ENCODE data around the gene HSPB8.

The HSPB8 gene, protein sequence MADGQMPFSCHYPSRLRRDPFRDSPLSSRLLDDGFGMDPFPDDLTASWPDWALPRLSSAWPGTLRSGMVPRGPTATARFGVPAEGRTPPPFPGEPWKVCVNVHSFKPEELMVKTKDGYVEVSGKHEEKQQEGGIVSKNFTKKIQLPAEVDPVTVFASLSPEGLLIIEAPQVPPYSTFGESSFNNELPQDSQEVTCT

DNA sequence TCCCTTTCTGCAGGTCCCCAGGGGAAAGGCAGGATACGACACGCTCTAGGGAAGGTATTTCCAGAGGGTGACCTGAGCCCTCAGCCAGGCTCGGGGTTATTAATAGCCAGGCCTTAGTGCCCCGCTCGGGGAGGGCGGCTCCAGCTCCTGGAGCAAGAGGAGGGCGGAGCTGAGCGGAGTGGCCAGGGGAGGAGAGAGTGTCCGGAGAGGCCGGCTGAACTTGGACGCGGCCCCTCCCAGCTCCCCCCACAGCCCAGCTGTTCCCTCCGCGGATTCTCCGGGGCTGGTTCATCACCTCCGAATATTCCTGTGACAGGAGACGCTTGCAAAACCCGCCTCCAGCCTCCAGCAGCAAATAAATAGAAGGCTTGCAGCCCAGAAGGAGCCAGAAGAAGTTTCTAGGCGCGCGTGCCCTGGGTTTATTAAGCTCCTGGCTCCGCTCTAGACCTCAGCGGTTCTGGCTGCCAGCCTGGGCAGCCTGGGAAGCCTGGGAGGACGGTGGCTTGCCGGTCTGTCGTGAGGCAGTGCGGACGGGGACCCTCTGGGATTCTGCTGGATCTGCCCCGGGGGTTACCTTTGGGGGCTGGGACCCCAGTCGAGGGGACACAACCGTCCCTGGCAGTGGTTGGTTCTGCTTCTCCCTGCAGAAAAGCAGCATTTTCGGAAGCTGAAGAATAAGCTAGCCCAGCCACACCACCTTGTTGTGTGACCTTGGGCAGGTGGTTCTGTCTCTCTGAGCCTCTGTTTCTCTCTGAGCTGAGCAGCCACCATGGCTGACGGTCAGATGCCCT lies at the start of gene HSPB8:
TSS of gene HSPB8 (plus strand) at position 388 of the 791 bp plus-strand sequence. CDS start at position 770, 382 bp downstream.
- no peak for DNase-seq

DNA sequence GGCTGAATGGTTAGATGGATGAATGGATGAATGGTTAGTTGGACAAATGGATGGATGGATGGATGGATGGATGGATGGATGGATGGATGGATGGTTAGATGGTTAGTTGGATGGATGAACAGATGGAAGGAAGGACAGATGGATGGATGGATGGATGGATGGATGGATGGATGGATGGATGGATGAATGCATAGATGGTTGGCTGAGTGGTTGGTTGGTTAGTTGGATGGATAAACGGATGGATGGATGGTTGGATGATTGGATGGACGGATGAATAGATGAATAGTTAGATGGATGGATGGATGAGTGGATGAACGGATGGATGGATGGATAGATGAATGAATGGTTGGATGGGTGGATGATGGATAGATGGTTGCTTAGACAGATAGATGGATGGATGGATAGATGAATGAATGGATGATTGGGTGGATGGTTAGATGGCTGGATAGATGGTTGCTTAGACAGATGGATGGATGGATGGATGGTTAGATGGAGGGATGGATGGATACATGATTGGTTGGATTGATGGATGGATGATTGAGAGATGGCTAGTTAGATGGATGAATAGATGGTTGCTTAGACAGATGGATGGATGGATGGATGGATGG lies 48.8 kb upstream of the HSPB8 start:
- DNase-seq = no peak

DNA sequence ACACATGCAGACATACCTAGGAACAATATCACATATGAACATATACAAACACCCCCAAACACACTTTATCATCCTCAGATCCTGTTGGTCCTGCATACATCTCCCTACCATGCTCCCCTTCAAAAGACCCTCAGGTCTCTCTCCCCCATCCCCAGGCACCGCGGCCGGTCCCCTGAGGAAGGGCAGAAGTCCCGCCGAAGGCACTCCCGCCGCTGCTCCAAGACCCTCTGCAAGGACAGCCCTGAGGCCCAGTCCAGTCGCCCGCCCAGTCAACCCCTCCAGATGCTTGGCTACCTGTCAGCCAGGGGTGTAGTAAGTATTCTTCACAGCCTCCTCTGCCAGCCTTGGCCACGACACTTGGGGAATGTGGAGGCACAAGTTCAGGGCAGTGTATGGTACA lies 48.2 kb upstream of the HSPB8 start:
- DNase-seq = no peak

DNA sequence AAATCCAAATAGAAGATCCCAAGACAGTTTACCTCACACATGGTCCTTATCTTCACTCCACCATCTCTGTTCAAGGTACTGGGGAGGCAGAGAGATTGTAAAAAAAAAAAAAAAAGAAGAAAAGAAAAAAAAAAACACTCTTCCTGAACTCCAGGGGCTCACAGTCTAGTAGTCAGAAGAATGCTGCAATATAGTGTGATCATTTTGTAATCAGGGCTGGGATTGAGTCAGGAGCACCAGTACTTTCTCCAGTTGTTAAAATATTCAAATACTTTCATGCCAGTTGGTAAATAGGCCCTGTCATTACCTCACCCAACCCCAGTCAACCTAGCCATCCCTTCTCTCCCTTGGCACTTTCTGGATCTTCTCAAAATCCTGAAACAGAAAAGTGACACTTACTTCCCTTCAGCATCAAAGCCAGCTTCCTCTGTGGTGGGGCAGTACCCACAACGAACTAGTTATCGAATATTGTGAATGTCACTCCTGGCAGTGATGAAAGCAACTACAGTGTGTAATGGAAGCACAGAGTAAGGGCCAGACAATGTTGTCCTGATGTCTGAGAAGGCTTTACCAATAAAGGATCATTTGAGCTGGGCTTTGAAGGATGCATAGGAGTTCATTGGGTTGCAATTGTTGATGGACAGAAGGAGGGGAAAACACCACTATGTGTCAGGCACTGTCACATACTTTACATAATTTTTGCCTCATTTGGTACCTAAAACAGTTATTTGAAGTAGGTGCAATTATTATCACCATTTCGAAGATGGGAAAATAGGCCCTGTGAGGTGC lies 44.3 kb upstream of the HSPB8 start:
- no peak for DNase-seq

DNA sequence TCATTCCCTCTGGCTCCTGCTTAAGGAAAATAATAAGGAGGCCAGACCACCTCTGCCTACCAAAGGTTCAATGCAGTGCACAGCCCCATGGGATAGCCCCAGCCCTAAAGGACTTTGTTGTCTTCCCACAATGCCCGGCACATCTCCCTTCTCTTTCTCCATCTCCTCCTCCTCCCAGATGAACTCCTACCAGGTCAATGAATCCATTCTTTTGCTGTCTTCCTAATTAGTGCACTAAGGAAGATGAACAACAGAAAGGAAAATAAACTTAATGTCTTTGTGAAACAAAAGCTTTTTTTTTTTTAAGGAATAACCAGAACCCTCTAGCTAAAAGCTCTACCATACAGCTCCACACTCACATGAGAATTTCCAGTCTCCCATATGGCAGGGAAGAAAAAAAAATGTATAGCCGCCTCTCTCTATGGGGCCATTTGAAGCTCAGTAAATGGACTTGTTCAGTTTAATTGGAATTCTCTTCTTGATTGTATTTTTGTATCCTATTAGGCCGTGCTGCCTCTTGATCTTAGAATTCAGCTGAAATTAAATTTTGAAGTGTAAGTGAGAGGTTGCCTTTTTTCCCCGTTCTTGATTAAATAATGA lies 41.8 kb upstream of the HSPB8 start:
- no peak for DNase-seq

DNA sequence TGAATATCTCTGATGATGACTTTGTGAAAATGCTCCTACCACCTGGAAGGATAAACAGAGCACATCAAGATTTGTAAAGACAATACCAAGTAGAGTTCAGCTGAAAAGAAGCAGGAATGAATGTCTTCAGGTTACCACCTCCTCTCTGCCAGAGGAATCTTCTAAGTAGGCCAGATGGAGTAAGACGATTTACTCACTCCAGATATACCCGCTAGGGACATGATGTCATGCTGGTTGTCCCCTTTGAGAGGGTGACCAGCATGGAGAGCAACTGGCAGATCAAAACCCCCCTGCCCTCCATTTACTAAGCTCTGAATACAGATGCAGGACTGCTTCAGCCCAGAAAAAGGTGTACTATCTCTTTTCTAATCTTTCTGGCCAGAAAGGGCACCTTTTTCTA lies 39.3 kb upstream of the HSPB8 start:
- no peak for DNase-seq

DNA sequence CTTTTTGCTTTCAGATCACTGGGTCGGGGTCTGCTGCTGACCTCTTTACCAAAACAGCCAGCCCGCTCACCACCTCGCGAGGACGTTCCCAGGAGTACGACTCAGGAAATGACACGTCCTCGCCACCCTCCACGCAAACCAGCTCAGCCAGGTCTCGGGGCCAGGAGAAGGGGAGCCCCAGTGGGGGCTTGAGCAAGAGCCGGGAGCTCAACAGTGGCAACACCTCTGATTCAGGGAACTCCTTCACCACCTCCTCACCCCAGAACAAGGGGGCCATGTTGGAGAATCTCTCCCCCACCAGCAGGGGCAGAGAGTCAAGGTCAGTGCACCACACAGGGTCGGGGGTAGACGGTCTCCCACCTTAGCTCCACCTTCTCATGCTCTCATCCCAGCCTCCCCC lies 33.4 kb upstream of the HSPB8 start:
- no peak for DNase-seq

DNA sequence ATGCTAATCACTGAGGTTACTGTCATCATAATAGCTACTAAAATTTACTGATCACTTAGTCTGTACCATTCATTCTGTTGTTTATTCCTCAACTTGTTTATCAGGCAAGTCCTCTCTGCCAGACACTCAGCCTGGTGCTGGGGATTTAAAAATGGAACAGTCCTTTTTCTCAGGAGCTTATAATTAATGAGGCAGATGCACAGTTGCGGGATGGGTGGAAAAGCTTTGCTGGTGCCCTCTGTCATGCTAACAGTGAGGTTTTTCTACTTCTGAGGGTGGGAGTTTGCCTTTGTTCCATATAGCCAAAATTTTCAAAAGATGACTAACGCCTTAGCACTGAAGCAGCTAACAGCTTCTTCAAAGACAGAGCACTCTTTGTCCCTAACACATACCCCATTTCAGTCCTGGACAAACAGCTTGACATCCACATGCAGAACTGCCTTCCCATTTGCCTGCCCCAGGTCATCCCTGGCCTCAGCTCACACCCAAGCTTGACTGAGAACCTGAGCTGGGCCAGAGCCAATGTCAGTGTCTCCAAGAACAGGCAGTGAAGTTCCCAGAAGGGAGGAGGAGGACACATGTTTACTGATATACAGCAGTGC lies 30.8 kb upstream of the HSPB8 start:
- DNase-seq = no peak

DNA sequence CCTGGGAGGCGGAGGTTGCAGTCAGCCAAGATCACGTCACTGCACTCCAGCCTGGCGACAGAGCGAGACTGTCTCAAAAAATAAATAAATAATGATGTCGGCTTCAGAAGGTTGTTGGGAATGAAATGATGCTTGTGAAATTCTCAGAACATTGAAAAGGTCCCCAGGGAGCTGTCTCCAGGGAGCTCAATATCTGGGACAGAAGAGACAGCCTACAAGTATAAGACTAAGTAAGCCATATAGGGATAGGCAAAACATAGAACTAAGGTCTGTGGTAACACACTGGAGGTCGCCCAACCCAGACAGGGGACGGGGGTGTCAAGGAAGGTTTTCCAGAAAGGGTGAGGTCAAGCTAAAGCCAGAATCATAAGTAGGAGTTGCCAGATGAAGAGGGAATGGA lies 29.5 kb upstream of the HSPB8 start:
- DNase-seq = no peak

DNA sequence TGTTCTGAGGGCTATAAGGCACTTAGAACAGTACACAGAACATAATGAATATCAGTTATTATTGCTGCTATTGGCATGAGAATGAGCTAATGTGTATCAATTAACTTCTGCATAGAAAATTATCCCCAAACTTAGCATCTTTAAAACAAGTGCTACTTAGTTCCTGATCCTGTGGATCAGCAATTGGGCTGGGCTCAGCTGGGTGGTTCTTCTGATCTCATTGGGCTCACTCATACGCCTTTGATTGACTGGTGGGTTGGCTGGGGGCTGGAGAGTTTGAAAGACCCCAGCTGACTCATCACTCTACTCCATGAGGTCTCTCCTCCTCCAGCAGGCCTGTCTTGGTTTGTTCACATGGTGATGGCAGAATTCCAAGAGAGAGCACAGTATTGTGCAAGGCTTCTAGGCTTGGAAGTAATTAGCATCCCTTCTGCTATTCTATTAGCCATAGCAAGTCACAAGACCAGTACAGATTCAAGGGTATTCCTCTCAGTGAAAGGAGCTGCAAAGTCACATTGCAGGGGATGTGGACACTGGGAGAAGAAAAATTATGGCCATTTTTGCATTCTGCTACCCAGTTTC lies 27.2 kb upstream of the HSPB8 start:
- no peak for DNase-seq

DNA sequence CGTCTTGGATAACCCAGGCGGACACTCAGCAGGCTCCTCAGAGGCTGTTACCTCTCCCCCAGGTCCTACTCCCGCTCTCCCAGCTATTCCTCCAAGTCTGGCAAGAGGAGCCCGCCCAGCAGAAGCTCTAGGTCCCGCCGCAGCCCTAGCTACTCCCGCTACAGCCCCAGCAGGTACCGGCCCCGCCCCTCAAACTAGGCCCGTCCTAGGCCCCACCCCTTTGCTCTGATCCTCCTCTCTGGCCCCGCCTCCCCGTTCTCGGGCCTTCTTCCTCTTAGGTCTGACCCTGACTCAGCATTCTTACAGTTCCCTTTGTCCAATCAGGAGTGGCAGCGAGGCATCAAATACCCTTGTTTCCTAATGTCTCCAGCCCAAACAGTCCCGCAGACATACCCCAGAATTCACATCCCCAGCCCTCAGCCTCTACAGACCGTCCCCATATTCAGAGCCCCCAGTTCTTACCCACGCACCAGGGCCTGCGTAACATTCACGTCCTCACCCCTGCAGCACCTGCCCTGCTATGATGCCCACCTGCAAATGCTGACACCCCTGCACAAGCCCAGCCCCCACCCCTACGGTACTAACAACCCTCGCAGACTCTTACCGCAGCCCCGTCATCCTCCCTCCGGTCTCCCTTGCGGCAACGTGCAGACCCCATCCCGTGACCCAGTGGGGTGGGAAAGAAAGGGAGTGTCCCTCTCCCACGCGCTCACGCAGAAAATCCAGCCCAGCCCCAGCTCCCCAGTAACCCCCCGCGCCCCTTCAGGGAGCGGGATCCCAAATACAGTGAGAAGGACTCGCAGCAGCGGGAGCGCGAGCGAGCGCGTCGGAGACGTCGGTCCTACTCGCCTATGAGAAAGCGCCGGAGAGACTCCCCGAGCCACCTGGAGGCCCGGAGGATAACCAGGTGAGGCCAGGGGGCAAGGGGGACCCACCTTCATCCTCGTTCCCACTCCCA lies 25.0 kb upstream of the HSPB8 start:
- DNase-seq = no peak

DNA sequence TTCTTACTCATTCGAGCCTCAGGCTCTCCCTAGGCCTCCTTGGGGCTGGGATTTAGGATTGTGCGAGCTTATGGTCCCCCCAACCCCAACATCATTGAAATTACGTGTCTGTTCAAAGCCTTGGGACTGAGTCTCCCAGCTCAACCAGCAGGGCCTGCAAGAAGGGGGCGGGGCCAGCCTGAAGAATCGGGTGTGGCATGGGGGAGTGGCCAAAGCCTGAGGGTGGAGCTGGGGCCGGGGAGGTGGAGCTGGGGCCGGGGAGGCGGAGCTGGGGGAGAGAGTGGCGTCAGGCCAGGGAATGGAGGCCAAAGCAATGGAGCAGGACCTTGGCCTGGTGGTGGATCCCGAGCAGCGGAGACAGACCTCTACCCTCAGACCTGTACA lies 24.3 kb upstream of the HSPB8 start:
- no peak for DNase-seq

DNA sequence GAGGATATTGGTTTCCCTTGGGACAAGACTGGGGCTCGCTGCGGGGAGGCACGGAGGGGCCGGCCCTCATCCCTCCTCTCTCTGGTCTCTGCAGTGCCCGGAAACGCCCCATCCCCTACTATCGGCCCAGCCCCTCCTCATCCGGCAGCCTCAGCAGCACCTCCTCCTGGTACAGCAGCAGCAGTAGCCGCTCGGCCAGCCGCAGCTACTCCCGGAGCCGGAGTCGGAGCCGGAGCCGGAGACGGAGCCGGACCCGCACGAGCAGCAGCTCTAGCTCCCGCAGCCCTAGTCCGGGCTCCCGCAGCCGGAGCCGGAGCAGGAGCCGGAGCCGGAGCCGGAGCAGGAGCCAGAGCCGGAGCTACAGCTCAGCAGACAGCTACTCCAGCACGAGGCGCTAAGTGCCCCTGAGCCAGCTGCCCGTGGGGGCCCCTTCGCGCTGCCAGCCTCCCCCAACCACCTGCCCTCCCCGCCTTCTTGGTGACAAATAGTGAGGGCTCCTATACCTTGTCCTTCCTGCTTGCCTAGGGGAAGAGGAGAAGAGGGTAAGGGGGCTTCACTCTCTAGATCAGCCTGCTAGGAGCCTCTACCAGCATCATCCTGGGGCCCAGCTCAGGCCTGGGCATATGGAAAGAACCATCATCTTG lies 22.2 kb upstream of the HSPB8 start:
- no peak for DNase-seq

DNA sequence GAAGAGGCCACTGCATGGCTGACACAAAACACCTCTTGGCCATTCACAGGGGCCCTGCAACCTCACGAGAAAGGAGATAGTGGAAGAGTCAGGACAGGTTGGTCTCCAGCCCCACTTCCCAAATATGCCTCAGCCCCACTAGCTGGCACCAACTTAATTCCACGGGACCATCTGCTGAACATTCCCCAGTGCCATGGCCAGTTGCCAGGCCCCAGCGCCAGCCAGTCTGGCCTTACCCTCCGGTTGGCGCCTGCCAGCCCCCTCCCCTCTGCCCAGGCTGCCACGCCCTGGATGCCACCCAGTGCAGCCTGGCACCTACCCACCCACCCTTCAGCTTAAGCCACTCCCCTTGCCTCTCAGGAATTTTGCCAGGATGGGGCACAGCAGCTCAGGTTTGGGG lies 21.2 kb upstream of the HSPB8 start:
- DNase-seq = no peak

DNA sequence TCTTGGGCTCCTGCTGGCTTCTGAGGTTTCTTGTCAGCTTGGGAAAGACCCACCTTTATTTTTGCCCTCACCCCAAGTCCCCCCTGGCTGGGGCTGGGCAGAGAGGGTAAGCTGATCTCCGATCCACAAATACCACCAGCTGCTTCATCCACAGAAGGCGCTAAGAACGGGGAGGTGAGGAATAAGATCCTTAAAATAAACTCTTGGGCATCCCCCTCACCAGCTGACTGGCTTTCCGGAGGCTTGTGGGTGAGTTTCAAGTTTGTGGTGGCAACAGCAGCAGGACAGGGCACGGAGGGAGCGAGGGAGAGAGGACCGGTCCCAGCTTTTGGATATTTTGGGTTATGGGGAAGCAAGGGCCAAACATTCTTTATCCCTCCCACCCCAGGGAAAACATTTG lies 20.8 kb upstream of the HSPB8 start:
- no peak for DNase-seq

DNA sequence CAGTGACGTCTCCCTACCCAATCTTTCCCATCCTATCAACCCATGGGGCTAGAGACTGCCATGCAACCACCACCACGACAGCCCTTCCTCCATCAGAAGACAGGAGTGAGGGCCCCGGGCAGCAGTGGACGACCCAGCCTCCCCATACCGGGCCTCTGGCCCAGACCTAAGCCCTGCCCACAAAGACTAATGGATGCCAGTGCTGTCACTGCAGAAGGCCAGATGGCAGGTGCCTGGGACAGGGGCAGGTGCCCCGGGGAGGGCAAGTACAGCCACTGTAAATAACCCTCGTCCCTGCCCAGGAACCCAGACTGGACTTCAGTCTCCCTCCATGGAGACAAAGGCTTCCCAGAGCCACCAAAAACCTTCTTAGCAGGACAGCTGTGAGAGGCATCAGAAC lies 20.3 kb upstream of the HSPB8 start:
- DNase-seq = no peak

DNA sequence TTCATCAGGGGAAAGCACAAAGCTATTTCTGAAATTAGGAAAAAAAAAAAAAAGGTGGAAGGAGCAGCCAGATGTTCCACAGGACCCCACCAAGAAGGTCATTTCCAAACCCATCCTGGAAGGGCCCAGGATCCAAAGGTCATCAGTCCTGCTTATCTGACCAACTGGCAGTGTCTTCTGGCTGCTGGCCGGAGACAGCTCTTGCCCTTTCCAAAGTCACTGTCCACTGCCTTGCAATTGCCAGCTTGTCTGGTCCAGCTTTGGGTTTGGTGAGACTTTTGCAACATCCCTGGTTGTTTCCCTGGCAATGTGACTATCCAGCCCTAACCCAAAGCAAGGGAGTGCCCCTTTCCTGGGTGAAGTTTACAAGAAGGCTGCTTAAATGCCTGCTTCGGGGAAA lies 18.9 kb upstream of the HSPB8 start:
- DNase-seq = no peak

DNA sequence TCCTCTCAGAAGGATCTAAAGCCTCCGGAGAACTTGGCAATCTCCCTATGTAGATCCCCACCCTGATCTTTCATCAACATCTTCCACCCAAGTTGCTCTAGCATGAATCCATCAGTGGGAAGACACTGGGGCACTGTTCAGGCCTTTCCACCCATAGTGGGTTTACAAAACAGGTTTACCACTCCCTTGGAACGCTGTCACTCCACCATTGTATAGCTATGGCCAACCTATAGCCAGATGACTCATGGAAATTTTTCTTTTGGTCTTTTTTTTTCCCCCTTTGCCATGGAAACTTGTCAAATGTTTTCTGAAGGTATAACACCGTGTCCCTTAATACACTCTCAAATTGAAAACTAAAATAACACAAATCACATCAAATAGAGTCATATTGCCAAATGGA lies 10.8 kb upstream of the HSPB8 start:
- DNase-seq = no peak

DNA sequence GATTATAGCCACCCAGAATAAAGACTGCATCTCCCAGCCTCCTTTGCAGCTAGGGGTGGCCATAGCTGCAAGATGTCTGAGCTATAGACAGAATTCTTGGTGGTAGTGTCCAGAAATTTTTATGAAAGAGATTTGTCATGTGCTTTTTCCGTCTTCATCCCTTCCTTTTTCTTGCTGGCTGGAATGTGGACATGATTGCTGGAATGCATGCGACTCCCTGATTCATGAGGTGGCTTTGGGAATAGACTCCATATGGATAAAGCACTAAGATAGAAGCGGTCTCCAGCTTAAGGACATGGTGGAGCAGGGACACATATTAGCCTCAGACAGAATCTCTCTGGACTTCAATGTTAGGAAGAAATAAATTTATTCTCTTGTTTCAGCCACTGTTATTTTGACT lies 10.0 kb upstream of the HSPB8 start:
- DNase-seq = no peak

DNA sequence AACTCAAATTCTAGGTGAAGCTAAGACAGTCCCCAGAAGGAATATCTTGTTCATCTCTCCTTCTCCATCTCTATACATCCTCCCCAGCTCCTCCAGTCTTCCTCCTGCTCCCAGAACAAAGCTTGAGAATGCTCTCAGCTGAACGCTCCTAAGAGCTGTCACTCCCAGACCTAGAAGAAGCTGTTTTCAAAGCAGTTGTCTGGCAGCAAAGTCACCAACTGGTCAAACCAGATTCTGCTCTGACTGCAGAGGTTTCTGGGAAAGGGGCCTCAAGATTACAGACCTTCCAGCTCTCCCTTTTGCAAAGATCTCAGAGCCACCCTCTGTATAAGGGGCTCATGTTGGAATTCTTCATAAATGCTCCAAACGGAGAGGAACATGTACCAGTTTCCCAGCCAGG lies 9.6 kb upstream of the HSPB8 start:
- no peak for DNase-seq

DNA sequence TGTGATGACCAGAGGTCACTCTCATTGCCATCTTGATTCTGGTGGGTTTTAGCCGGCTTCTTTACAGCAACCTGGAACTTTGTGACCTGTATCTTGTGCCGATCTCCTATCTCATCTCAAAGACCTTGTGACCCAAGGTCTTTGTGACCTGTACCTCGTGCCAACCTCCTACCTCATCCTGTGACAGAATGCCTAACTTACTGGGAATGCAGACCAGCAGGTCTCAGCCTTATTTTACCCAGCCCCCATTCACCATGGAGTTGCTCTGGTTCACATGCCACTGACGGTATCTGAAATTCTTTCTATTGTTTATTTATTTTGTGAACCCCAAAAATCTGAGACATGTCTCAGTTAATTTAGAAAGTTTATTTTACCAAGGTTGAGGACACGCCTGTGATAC lies 7.4 kb upstream of the HSPB8 start:
- DNase-seq = no peak
